H1 (cell line): ENCODE measurements around the gene CADM2. TPM values are rescaled to one million over a fixed set of nuclear protein-coding genes. Genes with fewer than 3 reads are reported as not detected.

Experiments used
- ASH2L ChIP-seq: fragments of 200-600, 300-600 bp; sonication (generic); IDR thresholded peaks from one replicate; pipeline ENCODE4 v1.7.1; 2017; ENCODE audit warnings: low read length
- BRCA1 ChIP-seq: IDR thresholded peaks from 2 replicates; pipeline ENCODE4 v1.6.1; 2012; ENCODE audit warnings: low read depth, low read length, improper control_type of control experiment
- EP300 ChIP-seq, 2 experiments: IDR thresholded peaks; 1 replicate in 1 of 2; 2 replicates in 1 of 2; pipeline ENCODE4 v1.6.1; 2011 to 2012; ENCODE audit warnings: low read depth in 2 of 2, low read length in 2 of 2, mild to moderate bottlenecking in 2 of 2, borderline replicate concordance in 1 of 2, inconsistent platforms in 1 of 2, moderate library complexity in 1 of 2
- GTF2F1 ChIP-seq: IDR thresholded peaks from 2 replicates; pipeline ENCODE4 v1.6.1; 2012; ENCODE audit warnings: low read depth, low read length, improper control_type of control experiment, borderline replicate concordance
- HDAC6 ChIP-seq: IDR thresholded peaks from one replicate; pipeline ENCODE4 v1.7.1; 2012; ENCODE audit warnings: low read depth, mild to moderate bottlenecking, inconsistent platforms, low read length, moderate library complexity
- KDM4A ChIP-seq: IDR thresholded peaks from one replicate; pipeline ENCODE4 v1.7.1; 2012; ENCODE audit warnings: low read depth, mild to moderate bottlenecking, moderate library complexity, low read length, inconsistent platforms; ENCODE audit not compliant: severe bottlenecking
- POLR2A ChIP-seq, 2 experiments: IDR thresholded peaks; 1 replicate in 1 of 2; 2 replicates in 1 of 2; pipeline ENCODE4 v1.6.1; 2011; ENCODE audit warnings: low read depth in 2 of 2, low read length in 2 of 2, mild to moderate bottlenecking in 2 of 2; ENCODE audit errors: control extremely low read depth in 1 of 2
- POLR2AphosphoS5 ChIP-seq: IDR thresholded peaks from 2 replicates; pipeline ENCODE4 v1.6.1; 2011; ENCODE audit warnings: low read depth, low read length
- POU5F1 ChIP-seq: IDR thresholded peaks from 2 replicates; pipeline ENCODE4 v1.6.1; 2011; ENCODE audit warnings: low read depth, mild to moderate bottlenecking, low read length, moderate library complexity
- RXRA ChIP-seq: IDR thresholded peaks from 2 replicates; pipeline ENCODE4 v1.6.1; 2011; ENCODE audit warnings: low read depth, mild to moderate bottlenecking, low read length, moderate library complexity; ENCODE audit not compliant: insufficient read depth
- SAP30 ChIP-seq: fragments of 300-600 bp; sonication (generic); IDR thresholded peaks from 2 replicates; pipeline ENCODE4 v1.7.1; 2012; ENCODE audit warnings: low read length, moderate library complexity, mild to moderate bottlenecking, inconsistent platforms; ENCODE audit not compliant: insufficient read depth, insufficient replicate concordance
- SIN3A ChIP-seq, 2 experiments: IDR thresholded peaks in 1 of 2; conservative IDR thresholded peaks in 1 of 2; 2 replicates each; pipeline ENCODE4 v1.6.1; 2011 to 2012; ENCODE audit warnings: low read length in 2 of 2, improper control_type of control experiment in 1 of 2, low read depth in 1 of 2, mild to moderate bottlenecking in 1 of 2
- SIX5 ChIP-seq: IDR thresholded peaks from 2 replicates; pipeline ENCODE4 v1.6.1; 2011; ENCODE audit warnings: mild to moderate bottlenecking, low read depth, low read length
- SP1 ChIP-seq: IDR thresholded peaks from 2 replicates; pipeline ENCODE4 v1.6.1; 2011; ENCODE audit warnings: low read depth, low read length
- SP4 ChIP-seq: IDR thresholded peaks from 2 replicates; pipeline ENCODE4 v1.6.1; 2012; ENCODE audit warnings: low read length, inconsistent platforms
- TAF1 ChIP-seq: IDR thresholded peaks from 2 replicates; pipeline ENCODE4 v1.6.1; 2011; ENCODE audit warnings: mild to moderate bottlenecking, low read depth, low read length
- TAF7 ChIP-seq: optimal IDR thresholded peaks from 2 replicates; pipeline ENCODE3; 2011; ENCODE audit warnings: low read depth, mild to moderate bottlenecking, inconsistent platforms, low read length, moderate library complexity, borderline replicate concordance
- TEAD4 ChIP-seq: IDR thresholded peaks from 2 replicates; pipeline ENCODE4 v1.6.1; 2012; ENCODE audit warnings: low read depth, low read length, inconsistent platforms, mixed read lengths
- ZNF274 ChIP-seq: IDR thresholded peaks from 2 replicates; pipeline ENCODE4 v1.7.0; 2012; ENCODE audit warnings: low read length, borderline replicate concordance; ENCODE audit errors: extremely low read depth
- polyA plus RNA-seq, 7 experiments: library from polyadenylated mRNA; depleted of rRNA in 3 of 7; stranded (reverse) in 5 of 7; unstranded in 2 of 7; fragments of >200 nt in 5 of 7; fragments of 200-250 nt in 2 of 7; gene quantifications; 1 replicate in 5 of 7; 2 replicates in 1 of 7; 4 replicates in 1 of 7; pipeline versions ENCODE4 v1.2.1 to v1.2.3, GENCODE V29; 2011 to 2013; ENCODE audit warnings: missing spikeins in 2 of 7, mixed read lengths in 2 of 7
- total RNA-seq: library from RNA; stranded (reverse); fragmentation: NEBNext Ultra II Directional; extraction: Animal tissue kit (Norgen Biotek cat#: 25700); gene quantifications from 2 replicates; pipeline ENCODE4 v1.2.1, GENCODE V29; 2021
- TF ChIP-seq, protein P1 (sequence below): IDR thresholded peaks from 2 replicates; pipeline ENCODE4 v1.6.1; 2011; ENCODE audit warnings: low read length, improper control_type of control experiment
- TF ChIP-seq, protein P2 (sequence below): IDR thresholded peaks from 2 replicates; pipeline ENCODE4 v1.6.1; 2012; ENCODE audit warnings: inconsistent platforms

CADM2 gene
- total and polyA plus RNA-seq, 2 of the 8 experiments (the other 6 are each of a cell fraction or from before 2014, with no cell fraction given): 14.9 to 20.9 TPM

DNA sequence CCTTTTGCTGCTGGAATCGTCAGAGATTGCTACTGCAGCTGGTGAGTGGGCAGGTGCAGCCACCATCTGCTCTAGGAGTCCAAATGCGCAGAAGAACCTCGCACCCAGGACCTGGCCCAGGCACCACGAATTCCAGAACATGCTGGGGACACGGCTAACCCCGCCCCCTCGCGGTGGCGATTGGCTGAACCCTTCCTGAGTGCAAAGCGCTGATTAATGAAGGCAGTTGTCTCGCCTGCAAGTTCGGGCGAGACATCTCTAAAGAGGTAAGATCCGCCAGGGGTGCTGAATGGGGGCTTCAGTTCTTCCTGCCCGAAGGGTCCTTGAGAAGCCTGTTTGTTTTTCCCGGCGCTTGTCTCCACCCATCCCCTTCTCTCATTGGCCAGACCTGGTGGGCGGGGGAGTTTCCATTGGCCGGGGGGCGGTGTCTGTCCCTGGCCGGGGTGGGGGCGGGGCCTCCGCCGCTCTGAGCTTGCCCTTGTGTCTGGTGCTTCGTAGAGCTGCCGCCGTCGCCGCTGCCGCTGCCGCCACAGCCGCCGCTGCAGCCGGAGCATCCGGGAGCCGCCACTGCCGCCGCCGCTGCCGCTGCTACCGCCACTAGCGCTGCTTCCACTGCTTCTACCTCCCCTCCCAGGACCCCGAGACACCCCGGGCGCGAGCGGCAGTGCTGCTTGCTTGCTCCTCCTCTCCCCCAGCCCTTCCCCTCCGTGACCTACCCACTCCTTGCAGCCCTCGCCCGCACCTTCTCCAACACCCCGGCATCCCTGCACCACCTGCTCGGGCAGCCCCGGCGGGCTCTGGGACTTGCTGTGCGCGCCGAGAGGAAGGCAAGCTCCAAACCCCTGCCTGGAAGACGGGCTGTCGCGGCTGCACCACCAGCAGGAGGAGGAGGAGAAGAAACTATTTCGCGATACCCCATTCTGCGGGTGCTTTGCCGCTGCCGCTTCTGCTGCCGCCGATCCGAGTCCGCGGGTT is at the start of gene CADM2 (continued):
- TF ChIP-seq, protein P1, sequence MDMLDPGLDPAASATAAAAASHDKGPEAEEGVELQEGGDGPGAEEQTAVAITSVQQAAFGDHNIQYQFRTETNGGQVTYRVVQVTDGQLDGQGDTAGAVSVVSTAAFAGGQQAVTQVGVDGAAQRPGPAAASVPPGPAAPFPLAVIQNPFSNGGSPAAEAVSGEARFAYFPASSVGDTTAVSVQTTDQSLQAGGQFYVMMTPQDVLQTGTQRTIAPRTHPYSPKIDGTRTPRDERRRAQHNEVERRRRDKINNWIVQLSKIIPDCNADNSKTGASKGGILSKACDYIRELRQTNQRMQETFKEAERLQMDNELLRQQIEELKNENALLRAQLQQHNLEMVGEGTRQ: no peak
- TF ChIP-seq TEAD4 (peak; percentile 74), RXRA (no peak), BRCA1 (no peak), POU5F1 (no peak), TAF7 (peak; percentile 83), KDM4A (no peak), SIN3A (conservative IDR thresholded peaks at IDR 0.05 in 1 of 2, IDR thresholded peaks at IDR 0.05 in 1 of 2; ENCODE audit: low read depth in 1 of 2, low read length in 2 of 2) (0 out of 4 replicates have a peak, but pooled peaks of 1 of the 2 experiments have one; percentile 66), TAF1 (peak; percentile 85), EP300 (IDR thresholded peaks at IDR 0.05; ENCODE audit: borderline replicate concordance in 1 of 2, low read depth in 2 of 2, low read length in 2 of 2) (0 out of 3 replicates have a peak, but pooled peaks of 1 of the 2 experiments have one; percentile 20), POLR2AphosphoS5 (peak; percentile 70; the same call in 1 of the 2 replicates), SIX5 (no peak), SP4 (peak; percentile 52), ZNF274 (no peak), GTF2F1 (no peak), SP1 (peak; percentile 82), ASH2L (peak; percentile 82), HDAC6 (peak; percentile 29), SAP30 (no peak), POLR2A (IDR thresholded peaks at IDR 0.05; ENCODE audit: control extremely low read depth in 1 of 2, low read depth in 2 of 2, low read length in 2 of 2) (peak; percentile 68 to 88)
- TF ChIP-seq, protein P2, sequence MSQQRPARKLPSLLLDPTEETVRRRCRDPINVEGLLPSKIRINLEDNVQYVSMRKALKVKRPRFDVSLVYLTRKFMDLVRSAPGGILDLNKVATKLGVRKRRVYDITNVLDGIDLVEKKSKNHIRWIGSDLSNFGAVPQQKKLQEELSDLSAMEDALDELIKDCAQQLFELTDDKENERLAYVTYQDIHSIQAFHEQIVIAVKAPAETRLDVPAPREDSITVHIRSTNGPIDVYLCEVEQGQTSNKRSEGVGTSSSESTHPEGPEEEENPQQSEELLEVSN: peak; percentile 44; the same call in 1 of the 2 replicates
